OCI-LY1 (cell line): Measurements from ENCODE around the gene GRAMD1A.

Source experiments
- H2AFZ ChIP-seq: fragments of 200-600 bp; sonication (generic), shearing (Covaris generic); 2 replicates; pipeline ENCODE4 v1.6.0; 2014; ENCODE audit warnings: antibody characterized with exemption, mild to moderate bottlenecking, low read length
- H3F3A ChIP-seq: fragments of 200-600 bp; sonication (generic), shearing (Covaris generic); 2 replicates; pipeline ENCODE4 v1.6.0; 2014; ENCODE audit warnings: mild to moderate bottlenecking, antibody characterized with exemption, low read length, moderate library complexity; ENCODE audit not compliant: insufficient read depth
- H3K27ac ChIP-seq: fragments of 200-600 bp; sonication (generic); 2 replicates; pipeline ENCODE4 v1.5.1; 2014; ENCODE audit warnings: low read length, mixed run types, mild to moderate bottlenecking, low read depth; ENCODE audit not compliant: poor library complexity, severe bottlenecking
- H3K27me3 ChIP-seq: fragments of 200-600 bp; sonication (generic); 2 replicates; pipeline ENCODE4 v1.6.0; 2014; ENCODE audit warnings: antibody characterized with exemption, mild to moderate bottlenecking, low read length, moderate library complexity; ENCODE audit not compliant: insufficient read depth
- H3K36me3 ChIP-seq: fragments of 200-600 bp; sonication (generic); 2 replicates; pipeline ENCODE4 v1.6.1; 2014; ENCODE audit warnings: mild to moderate bottlenecking, antibody characterized with exemption, low read length, moderate library complexity, mixed read lengths; ENCODE audit not compliant: insufficient read depth
- H3K4me1 ChIP-seq: fragments of 200-600 bp; sonication (generic); 2 replicates; pipeline ENCODE4 v1.5.1; 2014; ENCODE audit warnings: mild to moderate bottlenecking, low read length, moderate library complexity; ENCODE audit not compliant: insufficient read depth, severe bottlenecking
- H3K4me2 ChIP-seq: fragments of 200-600 bp; sonication (generic), shearing (Covaris generic); 2 replicates; pipeline ENCODE4 v1.6.1; 2014; ENCODE audit warnings: low read length
- H3K4me3 ChIP-seq: fragments of 200-600 bp; sonication (generic); 2 replicates; pipeline ENCODE4 v1.5.1; 2014; ENCODE audit warnings: low read length, low read depth, mild to moderate bottlenecking, mixed read lengths; ENCODE audit not compliant: poor library complexity, severe bottlenecking
- H3K79me2 ChIP-seq: fragments of 200-600 bp; shearing (Covaris generic); 2 replicates; pipeline ENCODE4 v1.6.1; 2016; ENCODE audit warnings: mixed run types, low read length, mixed read lengths; ENCODE audit not compliant: insufficient read depth
- H3K9ac ChIP-seq: fragments of 200-600 bp; sonication (generic), shearing (Covaris generic); 2 replicates; pipeline ENCODE4 v1.6.1; 2014; ENCODE audit warnings: mild to moderate bottlenecking, low read length, mixed read lengths
- H3K9me2 ChIP-seq: fragments of 200-600 bp; sonication (generic), shearing (Covaris generic); 2 replicates; pipeline ENCODE4 v1.6.1; 2014; ENCODE audit warnings: low read depth, mild to moderate bottlenecking, low read length, mixed read lengths
- H3K9me3 ChIP-seq: fragments of 200-600 bp; shearing (Covaris generic); 2 replicates; pipeline ENCODE4 v1.6.1; 2014; ENCODE audit warnings: low read length, mixed read lengths
- H4K20me1 ChIP-seq: fragments of 200-600 bp; sonication (generic), shearing (Covaris generic); 2 replicates; pipeline ENCODE4 v1.6.0; 2016; ENCODE audit warnings: mild to moderate bottlenecking, low read length; ENCODE audit not compliant: insufficient read depth
- EZH2 ChIP-seq: fragments of 200-600 bp; sonication (generic), shearing (Covaris generic); IDR thresholded peaks from 2 replicates; pipeline ENCODE4 v1.8.0; 2017; ENCODE audit warnings: borderline replicate concordance, mixed run types, mild to moderate bottlenecking, antibody characterized with exemption, low read length, moderate library complexity, mixed read lengths
- TF ChIP-seq, protein P1 (sequence below): fragments of 200-600 bp; sonication (generic), shearing (Covaris generic); IDR thresholded peaks from 2 replicates; pipeline ENCODE4 v1.5.1; 2017; ENCODE audit warnings: mild to moderate bottlenecking, antibody characterized with exemption, low read length, moderate library complexity, mixed read lengths

The GRAMD1A gene

DNA sequence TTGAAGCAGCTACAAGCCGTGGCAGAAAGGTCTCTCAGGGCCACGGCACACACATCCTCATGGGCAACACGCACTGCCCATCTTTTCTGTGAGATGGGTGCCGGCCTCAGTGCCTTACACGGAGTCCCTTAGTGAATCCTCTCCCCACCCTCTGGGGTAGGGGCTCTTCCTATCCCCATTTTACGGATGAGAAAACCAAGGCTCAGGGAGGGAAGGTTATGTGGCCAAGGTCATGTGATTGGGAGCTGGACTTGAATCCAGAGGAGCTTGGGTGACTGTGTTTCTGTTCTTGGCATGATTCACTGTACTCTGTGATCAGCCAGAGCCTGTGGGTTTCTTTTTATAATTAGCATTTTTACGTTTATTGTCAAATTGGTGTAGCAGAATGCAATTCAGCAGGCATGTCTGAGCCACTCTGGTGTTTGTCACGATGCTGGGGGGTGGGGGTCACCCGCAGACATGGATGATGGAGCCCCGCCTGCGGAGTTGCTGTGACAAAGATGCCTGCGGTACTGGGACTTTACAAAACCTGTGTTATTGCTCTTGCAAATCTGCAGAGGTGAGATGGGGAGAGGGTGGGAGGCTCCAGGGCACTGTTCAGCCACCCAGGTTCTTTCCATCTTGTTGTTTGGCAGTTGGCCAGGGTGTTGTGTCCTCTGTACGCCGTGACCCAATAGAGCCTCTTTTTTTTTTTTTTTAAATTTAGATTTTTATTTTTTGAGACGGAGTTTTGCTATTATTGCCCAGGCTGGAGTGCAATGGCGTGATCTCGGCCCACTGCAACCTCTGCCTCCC lies 34.7 kb downstream of the GRAMD1A start:
- Histone ChIP-seq H4K20me1 (no peaks in the 10 kb centered on the region), H3K36me3 (no peaks in the 10 kb centered on the region), H3K4me1 (peaks cover 5% of the 10 kb centered on the region), H3F3A (no peaks in the 10 kb centered on the region), H2AFZ (no peak overlapping the region), H3K9ac (no peak overlapping the region), H3K27ac (no peak overlapping the region), H3K27me3 (peaks cover 11% of the 10 kb centered on the region), H3K79me2 (no peaks in the 10 kb centered on the region), H3K9me2 (no peaks in the 10 kb centered on the region), H3K4me3 (no peak overlapping the region), H3K9me3 (no peaks in the 10 kb centered on the region), H3K4me2 (no peak overlapping the region)
- TF ChIP-seq EZH2: no peak
- TF ChIP-seq, protein P1, sequence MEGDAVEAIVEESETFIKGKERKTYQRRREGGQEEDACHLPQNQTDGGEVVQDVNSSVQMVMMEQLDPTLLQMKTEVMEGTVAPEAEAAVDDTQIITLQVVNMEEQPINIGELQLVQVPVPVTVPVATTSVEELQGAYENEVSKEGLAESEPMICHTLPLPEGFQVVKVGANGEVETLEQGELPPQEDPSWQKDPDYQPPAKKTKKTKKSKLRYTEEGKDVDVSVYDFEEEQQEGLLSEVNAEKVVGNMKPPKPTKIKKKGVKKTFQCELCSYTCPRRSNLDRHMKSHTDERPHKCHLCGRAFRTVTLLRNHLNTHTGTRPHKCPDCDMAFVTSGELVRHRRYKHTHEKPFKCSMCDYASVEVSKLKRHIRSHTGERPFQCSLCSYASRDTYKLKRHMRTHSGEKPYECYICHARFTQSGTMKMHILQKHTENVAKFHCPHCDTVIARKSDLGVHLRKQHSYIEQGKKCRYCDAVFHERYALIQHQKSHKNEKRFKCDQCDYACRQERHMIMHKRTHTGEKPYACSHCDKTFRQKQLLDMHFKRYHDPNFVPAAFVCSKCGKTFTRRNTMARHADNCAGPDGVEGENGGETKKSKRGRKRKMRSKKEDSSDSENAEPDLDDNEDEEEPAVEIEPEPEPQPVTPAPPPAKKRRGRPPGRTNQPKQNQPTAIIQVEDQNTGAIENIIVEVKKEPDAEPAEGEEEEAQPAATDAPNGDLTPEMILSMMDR: no peak

DNA sequence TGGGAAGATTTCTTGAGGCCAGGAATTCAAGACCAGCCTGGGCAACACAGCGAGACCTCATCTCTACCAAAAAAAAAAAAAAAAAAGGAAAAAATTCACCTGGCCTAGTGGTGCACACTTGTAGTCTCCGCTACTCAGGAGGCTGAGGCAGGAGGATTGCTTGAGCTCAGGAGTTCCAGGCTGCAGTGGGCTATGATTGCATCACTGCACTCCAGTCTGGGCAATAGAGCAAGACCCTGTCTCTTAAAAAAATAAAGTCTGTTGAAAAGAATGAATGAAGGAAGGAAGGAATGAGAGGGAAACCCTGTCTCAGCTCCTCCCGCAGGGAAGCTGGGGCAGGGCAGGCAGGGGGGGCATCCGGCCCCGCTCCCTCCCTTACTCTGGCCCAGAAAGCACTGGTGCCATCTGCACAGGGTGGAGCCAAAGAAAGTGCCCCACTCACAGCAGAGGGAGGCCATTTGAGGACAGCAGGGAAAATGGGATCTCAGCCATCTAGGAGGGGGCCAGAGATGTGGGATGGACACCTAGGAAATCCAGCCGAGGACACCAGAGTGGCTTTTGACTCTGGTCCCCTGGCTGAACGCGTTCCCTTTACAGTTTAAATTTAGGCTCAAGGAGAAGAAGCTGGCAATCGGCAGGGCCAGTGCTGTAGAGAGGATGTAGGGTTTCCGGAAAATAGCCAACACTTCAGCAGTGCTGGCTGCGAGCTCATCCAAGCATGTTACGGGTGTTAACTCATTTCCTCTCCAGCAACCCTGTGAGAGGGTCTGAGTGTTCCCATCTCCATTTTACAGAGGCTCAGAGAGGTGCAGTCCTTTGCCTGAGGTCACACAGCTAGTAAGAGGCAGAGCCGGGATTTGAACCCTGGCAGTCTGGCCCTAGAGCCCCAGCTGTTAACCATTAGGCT lies 37.8 kb downstream of the GRAMD1A start:
- Histone ChIP-seq H3K79me2 (no peaks in the 10 kb centered on the region), H3K4me2 (no peak overlapping the region), H3K9me3 (no peaks in the 10 kb centered on the region), H3K27ac (no peak overlapping the region), H2AFZ (no peak overlapping the region), H4K20me1 (no peaks in the 10 kb centered on the region), H3K9ac (no peak overlapping the region), H3K4me3 (no peak overlapping the region), H3K4me1 (peaks cover 5% of the 10 kb centered on the region), H3K9me2 (no peaks in the 10 kb centered on the region), H3K27me3 (no peaks in the 10 kb centered on the region), H3F3A (no peaks in the 10 kb centered on the region), H3K36me3 (no peaks in the 10 kb centered on the region)
- TF ChIP-seq, protein P1: no peak
- no peak for TF ChIP-seq EZH2

DNA sequence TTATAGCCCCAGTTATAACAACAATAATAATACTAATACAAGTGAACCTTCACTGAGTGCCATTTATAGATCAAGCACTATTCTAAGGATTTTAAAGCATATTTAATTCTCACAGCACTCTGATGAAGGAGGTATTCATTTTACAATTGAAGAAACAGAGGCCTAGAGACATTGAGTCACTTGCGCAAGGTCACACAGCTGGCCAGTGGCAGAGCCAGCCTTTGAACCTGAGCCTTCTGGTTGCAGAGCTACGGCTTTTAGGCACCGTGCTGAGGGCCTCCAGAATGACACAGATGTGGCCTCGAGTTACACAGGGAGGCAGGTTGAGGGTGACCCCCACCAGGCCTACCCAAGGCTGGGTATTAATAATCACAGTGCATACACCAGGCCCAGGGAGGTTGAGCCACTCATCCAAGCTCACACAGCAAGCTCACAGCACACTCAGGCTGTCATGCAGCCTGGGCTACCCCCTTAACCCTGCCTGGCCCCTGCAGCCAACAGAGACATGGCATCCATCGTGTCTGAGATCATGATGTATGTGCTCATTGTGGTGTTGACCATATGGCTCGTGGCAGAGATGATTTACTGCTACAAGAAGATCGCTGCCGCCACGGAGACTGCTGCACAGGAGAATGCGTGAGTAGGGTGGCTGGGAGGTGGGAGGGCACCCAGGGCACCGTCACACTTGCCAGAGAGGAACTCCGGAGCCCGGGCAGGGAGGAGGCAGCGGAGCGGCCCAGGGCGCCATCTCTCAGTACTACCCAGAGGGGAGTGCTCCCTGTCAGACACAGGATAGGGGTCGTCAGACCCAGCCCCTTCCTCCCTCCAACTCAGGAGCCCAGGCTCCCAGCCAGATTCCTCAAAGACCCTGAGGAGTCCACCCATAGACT lies 38.7 kb downstream of the GRAMD1A start:
- Histone ChIP-seq H4K20me1 (no peaks in the 10 kb centered on the region), H3K9me2 (no peaks in the 10 kb centered on the region), H3K27ac (no peak overlapping the region), H3K4me3 (no peak overlapping the region), H2AFZ (no peak overlapping the region), H3K9me3 (no peaks in the 10 kb centered on the region), H3F3A (no peaks in the 10 kb centered on the region), H3K4me1 (peaks cover 5% of the 10 kb centered on the region), H3K36me3 (no peaks in the 10 kb centered on the region), H3K9ac (no peak overlapping the region), H3K27me3 (no peaks in the 10 kb centered on the region), H3K4me2 (no peak overlapping the region), H3K79me2 (no peaks in the 10 kb centered on the region)
- TF ChIP-seq, protein P1: no peak
- TF ChIP-seq EZH2: no peak
